Prostate gland (tissue), 2 donors: ENCODE data around the gene TSPAN7. TPM values are rescaled to one million over a fixed set of nuclear protein-coding genes. Genes with fewer than 3 reads are reported as not detected.

ENCODE experiments used
- DNase-seq: peaks from one replicate; pipeline ENCODE4 v3.0.0-alpha.2; 2019; ENCODE audit warnings: low spot score
- H3K27ac ChIP-seq, 2 donors: fragments of 200-600 bp; sonication (generic); 2 replicates each; pipeline ENCODE4 v1.5.1; 2017 to 2019
- H3K27me3 ChIP-seq: fragments of 200-600 bp; sonication (generic); replicated peaks from 2 replicates; pipeline ENCODE4 v1.5.1; 2019; ENCODE audit not compliant: insufficient read depth
- H3K36me3 ChIP-seq, 2 donors: fragments of 200-600 bp; sonication (generic); 1 replicate in 1 of 2; 2 replicates in 1 of 2; pipeline versions ENCODE4 v1.5.1 to v1.8.1; 2017 to 2019
- H3K4me1 ChIP-seq: fragments of 200-600 bp; sonication (generic); replicated peaks from 2 replicates; pipeline ENCODE4 v1.5.1; 2019
- H3K4me3 ChIP-seq, 2 donors: fragments of 200-600 bp; sonication (generic); 2 replicates each; pipeline ENCODE4 v1.5.1; 2017 to 2019
- H3K9me3 ChIP-seq: fragments of 200-600 bp; sonication (generic); 2 replicates; pipeline ENCODE4 v1.5.1; 2017
- POLR2A ChIP-seq: fragments of 450-650 bp; IDR thresholded peaks from one replicate; pipeline ENCODE4 v1.6.1; 2016; ENCODE audit warnings: antibody characterized with exemption, mild to moderate bottlenecking
- POLR2AphosphoS5 ChIP-seq: sonication (generic); formaldehyde crosslinking; IDR thresholded peaks from one replicate; pipeline ENCODE4 v1.6.1; 2017; ENCODE audit warnings: antibody characterized with exemption
- WGBS: methylation state at CpG from one replicate; pipeline ENCODE4 v1.1.5; 2018; 5-methylcytosine and 5-hydroxymethylcytosine counted together
- intact Hi-C: fragments of 100-400 bp; cut with DNase I; formaldehyde crosslinking; loops from one replicate; pipeline ENCODE4 v1.14.2; 2022
- total RNA-seq, 2 donors: library from RNA; depleted of rRNA; stranded (reverse); fragments of >200 nt; gene quantifications; one replicate each; pipeline ENCODE4 v1.1.0, GENCODE V29; 2016
- TF ChIP-seq, protein P1 (sequence below), 4 experiments: fragments of 200-600 bp in 2 of 4; fragments of 450-650 bp in 2 of 4; sonication (generic) in 2 of 4; IDR thresholded peaks; 1 replicate in 3 of 4; 2 replicates in 1 of 4; pipeline ENCODE4 v1.5.1; 2016 to 2019; ENCODE audit warnings: antibody characterized with exemption in 4 of 4, mild to moderate bottlenecking in 2 of 4, moderate library complexity in 2 of 4

Gene TSPAN7, protein sequence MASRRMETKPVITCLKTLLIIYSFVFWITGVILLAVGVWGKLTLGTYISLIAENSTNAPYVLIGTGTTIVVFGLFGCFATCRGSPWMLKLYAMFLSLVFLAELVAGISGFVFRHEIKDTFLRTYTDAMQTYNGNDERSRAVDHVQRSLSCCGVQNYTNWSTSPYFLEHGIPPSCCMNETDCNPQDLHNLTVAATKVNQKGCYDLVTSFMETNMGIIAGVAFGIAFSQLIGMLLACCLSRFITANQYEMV
- 10 to 100 TPM; 11.4 to 16.4 TPM for total RNA-seq

DNA sequence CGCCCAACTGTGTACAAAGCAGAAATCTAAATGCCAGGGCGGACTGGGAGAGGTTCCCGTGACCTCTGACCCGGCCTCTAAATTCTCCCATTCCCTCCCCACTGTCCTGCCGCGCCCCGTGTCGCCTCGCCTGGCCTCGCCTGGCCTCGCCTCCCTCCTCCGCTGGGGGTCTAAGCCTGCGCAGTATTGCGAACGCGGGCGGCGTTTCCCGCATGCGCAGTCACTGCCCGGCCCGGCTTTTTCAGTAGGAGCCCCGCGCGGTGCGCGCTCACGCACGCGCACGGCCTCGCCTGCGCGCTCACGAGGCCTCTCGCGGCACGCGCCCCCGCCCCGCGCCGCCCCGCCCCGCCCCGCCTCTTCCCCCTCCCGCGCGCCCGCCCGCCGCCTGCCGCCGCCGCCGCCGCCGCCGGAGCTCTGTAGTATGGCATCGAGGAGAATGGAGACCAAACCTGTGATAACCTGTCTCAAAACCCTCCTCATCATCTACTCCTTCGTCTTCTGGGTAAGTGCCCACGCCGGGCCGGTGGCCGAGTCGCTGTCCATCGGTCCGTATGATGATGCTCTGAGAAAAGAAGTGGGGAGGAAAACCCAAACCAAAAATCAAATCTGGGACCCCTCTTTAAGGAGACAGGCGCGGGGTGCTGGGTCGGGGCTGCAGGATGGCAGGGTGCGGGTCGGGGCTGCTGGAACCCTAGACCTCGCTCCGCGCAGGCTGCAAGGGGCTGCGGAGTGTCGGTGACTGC, at the start of gene TSPAN7:
Gene TSPAN7, plus strand, starts transcription at position 417 of the 743 bp plus-strand sequence. Its CDS starts 5 bp downstream, at position 422.
- TF ChIP-seq, protein P1, sequence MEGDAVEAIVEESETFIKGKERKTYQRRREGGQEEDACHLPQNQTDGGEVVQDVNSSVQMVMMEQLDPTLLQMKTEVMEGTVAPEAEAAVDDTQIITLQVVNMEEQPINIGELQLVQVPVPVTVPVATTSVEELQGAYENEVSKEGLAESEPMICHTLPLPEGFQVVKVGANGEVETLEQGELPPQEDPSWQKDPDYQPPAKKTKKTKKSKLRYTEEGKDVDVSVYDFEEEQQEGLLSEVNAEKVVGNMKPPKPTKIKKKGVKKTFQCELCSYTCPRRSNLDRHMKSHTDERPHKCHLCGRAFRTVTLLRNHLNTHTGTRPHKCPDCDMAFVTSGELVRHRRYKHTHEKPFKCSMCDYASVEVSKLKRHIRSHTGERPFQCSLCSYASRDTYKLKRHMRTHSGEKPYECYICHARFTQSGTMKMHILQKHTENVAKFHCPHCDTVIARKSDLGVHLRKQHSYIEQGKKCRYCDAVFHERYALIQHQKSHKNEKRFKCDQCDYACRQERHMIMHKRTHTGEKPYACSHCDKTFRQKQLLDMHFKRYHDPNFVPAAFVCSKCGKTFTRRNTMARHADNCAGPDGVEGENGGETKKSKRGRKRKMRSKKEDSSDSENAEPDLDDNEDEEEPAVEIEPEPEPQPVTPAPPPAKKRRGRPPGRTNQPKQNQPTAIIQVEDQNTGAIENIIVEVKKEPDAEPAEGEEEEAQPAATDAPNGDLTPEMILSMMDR (IDR thresholded peaks at IDR 0.05): no peak
- TF ChIP-seq POLR2AphosphoS5 (peak; percentile 32), POLR2A (no peak)
- Histone ChIP-seq H3K9me3 (no peaks in the 10 kb centered on the region), H3K36me3 (no peaks in the 10 kb centered on the region), H3K27ac (no peak within 1 kb of the TSS), H3K4me3 (peak within 1 kb of the TSS; percentile 27 to 33), H3K4me1 (no peaks in the 10 kb centered on the region), H3K27me3 (no peaks in the 10 kb centered on the region)
- 0% methylated on average over 18 of the region's 78 CpGs for WGBS
- DNase-seq: peak; percentile 61
- intact Hi-C loops: no loop called here

DNA sequence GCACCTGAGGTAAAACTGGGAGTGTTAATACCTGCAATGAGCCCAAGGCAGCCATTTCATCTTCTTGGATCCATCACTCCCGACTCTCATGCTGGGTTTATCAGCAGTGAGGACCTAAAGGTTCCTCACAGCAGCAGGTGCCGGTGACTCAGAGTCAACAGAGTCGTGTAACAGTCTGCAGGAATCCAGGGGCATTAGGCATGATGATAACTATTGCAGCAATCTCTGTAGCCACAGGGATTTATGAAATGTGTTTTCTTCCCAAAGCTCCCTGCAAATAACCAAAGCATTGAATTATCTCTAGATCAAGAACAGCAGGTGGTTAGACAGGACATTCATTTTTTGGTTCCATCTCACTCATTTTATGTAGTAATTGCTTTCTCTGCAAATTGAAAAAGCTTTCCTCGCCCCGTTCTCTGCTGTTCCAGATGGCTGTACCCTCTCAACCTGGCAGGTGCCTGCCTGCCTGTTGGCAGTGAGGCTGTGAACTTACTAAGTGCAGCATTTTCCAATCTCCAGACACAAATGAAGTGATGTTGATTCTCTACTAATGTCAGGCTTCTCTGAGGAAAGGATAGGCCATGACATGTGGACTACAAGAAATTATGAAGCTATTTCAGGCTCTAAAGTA, 48.1 kb upstream of the TSPAN7 start:
- no peak overlapping the region for H3K4me3 ChIP-seq
- H3K36me3 ChIP-seq: no peaks in the 10 kb centered on the region
- H3K27ac ChIP-seq: no peak overlapping the region
- 62% methylated on average over 5 of the region's 5 CpGs for WGBS
- DNase-seq: no peak
- no peaks in the 10 kb centered on the region for H3K4me1 ChIP-seq
- TF ChIP-seq POLR2A: no peak
- no peak for TF ChIP-seq POLR2AphosphoS5
- TF ChIP-seq, protein P1 (IDR thresholded peaks at IDR 0.05): no peak
- no peaks in the 10 kb centered on the region for H3K9me3 ChIP-seq
- H3K27me3 ChIP-seq: no peaks in the 10 kb centered on the region
- intact Hi-C loops: no loop called here

DNA sequence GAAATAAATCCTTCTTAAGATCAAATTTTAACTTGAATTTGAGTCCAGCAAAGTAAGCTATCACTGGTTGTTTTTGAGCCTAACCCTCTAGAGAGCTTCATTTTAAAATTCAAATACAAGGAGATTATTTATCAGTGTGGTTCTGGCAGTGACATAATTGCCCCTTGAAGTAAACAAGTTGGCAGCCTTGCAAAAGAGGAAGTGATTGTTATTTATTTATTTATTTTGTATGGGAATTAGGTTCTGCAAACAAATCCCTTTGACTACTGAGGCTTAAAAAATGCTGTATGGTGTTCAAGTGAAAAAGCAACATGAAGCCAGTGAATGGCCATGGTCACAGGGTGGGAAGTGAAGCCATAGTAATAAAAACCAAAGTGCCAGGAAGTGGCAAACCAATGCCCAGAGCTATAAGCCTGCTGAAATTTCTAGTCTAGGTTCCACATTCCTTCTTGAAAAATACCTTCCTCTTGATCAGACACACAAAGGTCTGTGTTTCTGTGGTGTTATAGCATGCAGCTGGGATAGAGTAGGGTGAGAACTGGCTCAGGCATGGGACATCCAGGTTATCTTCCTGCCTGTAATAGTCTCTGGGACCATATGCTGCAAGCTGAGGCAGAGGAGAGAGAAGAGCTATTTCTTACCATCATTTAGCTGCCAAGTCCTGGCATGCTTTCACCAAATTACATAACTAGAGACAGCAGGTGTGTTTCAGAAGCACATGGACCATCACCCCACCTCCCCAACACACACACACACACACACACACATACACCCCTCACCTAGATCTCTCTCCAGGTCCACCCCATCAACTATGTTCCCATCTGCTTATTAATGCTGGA, 47.1 kb upstream of the TSPAN7 start:
- no peak for DNase-seq
- intact Hi-C loops: no loop called here
- no peak overlapping the region for H3K4me3 ChIP-seq
- TF ChIP-seq POLR2A (no peak), POLR2AphosphoS5 (no peak)
- TF ChIP-seq, protein P1 (IDR thresholded peaks at IDR 0.05): no peak
- H3K27me3 ChIP-seq: no peaks in the 10 kb centered on the region
- no peaks in the 10 kb centered on the region for H3K36me3 ChIP-seq
- no peaks in the 10 kb centered on the region for H3K9me3 ChIP-seq
- H3K27ac ChIP-seq: no peak overlapping the region
- no peaks in the 10 kb centered on the region for H3K4me1 ChIP-seq

DNA sequence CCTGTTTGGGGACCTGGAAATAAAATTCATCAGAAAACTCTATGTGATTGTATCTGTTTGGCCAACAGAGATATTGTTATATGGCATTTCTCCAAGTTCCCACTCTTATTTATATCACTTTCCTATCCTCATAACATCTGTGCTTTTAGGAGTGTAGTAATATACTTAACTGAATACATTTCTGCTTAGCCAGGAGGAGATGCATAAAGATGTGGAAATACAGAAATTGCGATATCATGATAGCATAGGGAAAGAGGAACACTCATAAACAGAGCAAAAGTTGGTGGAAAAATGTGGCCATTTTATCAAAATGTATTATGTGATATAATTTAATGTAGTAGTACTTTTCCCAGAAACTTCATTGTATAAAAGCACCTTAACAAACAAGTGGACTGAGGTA, 46.1 kb upstream of the TSPAN7 start:
- intact Hi-C loops: no loop called here
- Histone ChIP-seq H3K4me3 (no peak overlapping the region), H3K9me3 (no peaks in the 10 kb centered on the region), H3K36me3 (no peaks in the 10 kb centered on the region), H3K27ac (no peak overlapping the region), H3K4me1 (no peaks in the 10 kb centered on the region), H3K27me3 (no peaks in the 10 kb centered on the region)
- 93% methylated on average over 1 of the region's 1 CpG for WGBS
- DNase-seq: no peak
- no peak for TF ChIP-seq POLR2A
- TF ChIP-seq POLR2AphosphoS5: no peak
- TF ChIP-seq, protein P1 (IDR thresholded peaks at IDR 0.05): no peak
